MG63 (cell line): Measurements from ENCODE around the gene PLA2R1. TPM values are rescaled to one million over a fixed set of nuclear protein-coding genes. Genes with fewer than 3 reads are reported as not detected.
"Not testable (repeated sequence)": the region's sequence is repeated elsewhere in the genome, so short reads cannot be mapped to it uniquely, and the experiment has no call there.

Experiments used
- DNase-seq: peaks from one replicate; pipeline ENCODE4 v3.0.0-alpha.2; 2020
- H3K27me3 ChIP-seq: fragments of 250-450 bp; sonication (Bioruptor Pico); 2 replicates; pipeline ENCODE4 v1.5.1; 2020; ENCODE audit warnings: mild to moderate bottlenecking, moderate library complexity
- H3K36me3 ChIP-seq: fragments of 250-450 bp; sonication (Bioruptor Pico); 2 replicates; pipeline ENCODE4 v1.5.1; 2020; ENCODE audit warnings: mild to moderate bottlenecking, moderate library complexity
- H3K4me3 ChIP-seq: fragments of 250-450 bp; sonication (Bioruptor Pico); 2 replicates; pipeline ENCODE4 v1.5.1; 2020; ENCODE audit warnings: mild to moderate bottlenecking, moderate library complexity
- H3K9me3 ChIP-seq: fragments of 250-450 bp; sonication (Bioruptor Pico); 2 replicates; pipeline ENCODE4 v1.5.1; 2020; ENCODE audit warnings: mild to moderate bottlenecking, moderate library complexity
- total RNA-seq: library from RNA; depleted of rRNA; stranded (reverse); fragments of >200 nt; shearing (Covaris generic); gene quantifications from 2 replicates; pipeline ENCODE4 v1.2.3, GENCODE V29; 2014; ENCODE audit warnings: low replicate concordance

The PLA2R1 gene
- total RNA-seq, 1 experiment from 2014 or later = 0.36 TPM

- Histone ChIP-seq H3K4me3 (no peak overlapping the region), H3K36me3 (no peaks in the 10 kb centered on the region), H3K27me3 (no peaks in the 10 kb centered on the region), H3K9me3 (no peaks in the 10 kb centered on the region)
- DNase-seq = no peak
Measured at GRCh38 chr2:160044728-160045127, 17.7 kb downstream of the PLA2R1 start.

- Histone ChIP-seq H3K4me3 (no peak overlapping the region), H3K9me3 (no peaks in the 10 kb centered on the region), H3K27me3 (no peaks in the 10 kb centered on the region), H3K36me3 (no peaks in the 10 kb centered on the region)
- DNase-seq = peak; percentile 59
Measured at GRCh38 chr2:160043265-160043664, 19.1 kb downstream of the PLA2R1 start.

- no peaks in the 10 kb centered on the region for H3K9me3 ChIP-seq
- no peak overlapping the region for H3K4me3 ChIP-seq
- DNase-seq = no peak
- no peaks in the 10 kb centered on the region for H3K36me3 ChIP-seq
- no peaks in the 10 kb centered on the region for H3K27me3 ChIP-seq
Measured at GRCh38 chr2:160042054-160042453, 20.4 kb downstream of the PLA2R1 start.

GRCh38 chr2:160041091-160041490 lies 21.3 kb downstream of the PLA2R1 start:
- Histone ChIP-seq H3K4me3 (no peak overlapping the region), H3K9me3 (no peaks in the 10 kb centered on the region), H3K36me3 (no peaks in the 10 kb centered on the region), H3K27me3 (no peaks in the 10 kb centered on the region)
- no peak for DNase-seq

GRCh38 chr2:160039166-160039903 lies 23.1 kb downstream of the PLA2R1 start:
- Histone ChIP-seq H3K9me3 (no peaks in the 10 kb centered on the region), H3K36me3 (no peaks in the 10 kb centered on the region), H3K4me3 (no peak overlapping the region), H3K27me3 (no peaks in the 10 kb centered on the region)
- DNase-seq = peak; percentile 96

- DNase-seq, H3K4me3 ChIP-seq, H3K27me3 ChIP-seq, H3K9me3 ChIP-seq, H3K36me3 ChIP-seq: not testable (repeated sequence)
Measured at GRCh38 chr2:160038662-160039061, 23.8 kb downstream of the PLA2R1 start.

GRCh38 chr2:160036736-160037135 lies 25.7 kb downstream of the PLA2R1 start:
- DNase-seq = no peak
- Histone ChIP-seq H3K27me3 (no peaks in the 10 kb centered on the region), H3K4me3 (no peak overlapping the region), H3K9me3 (no peaks in the 10 kb centered on the region), H3K36me3 (no peaks in the 10 kb centered on the region)

GRCh38 chr2:160035125-160035524 lies 27.3 kb downstream of the PLA2R1 start:
- Histone ChIP-seq H3K9me3 (no peaks in the 10 kb centered on the region), H3K4me3 (no peak overlapping the region), H3K27me3 (no peaks in the 10 kb centered on the region), H3K36me3 (no peaks in the 10 kb centered on the region)
- DNase-seq = no peak

- Histone ChIP-seq H3K4me3 (no peak overlapping the region), H3K27me3 (no peaks in the 10 kb centered on the region), H3K9me3 (no peaks in the 10 kb centered on the region), H3K36me3 (no peaks in the 10 kb centered on the region)
- no peak for DNase-seq
Measured at GRCh38 chr2:160034396-160034795, 28.0 kb downstream of the PLA2R1 start.

GRCh38 chr2:160033732-160034392 lies 28.6 kb downstream of the PLA2R1 start:
- no peak for DNase-seq
- no peak overlapping the region for H3K4me3 ChIP-seq
- no peaks in the 10 kb centered on the region for H3K27me3 ChIP-seq
- H3K36me3 ChIP-seq = no peaks in the 10 kb centered on the region
- no peaks in the 10 kb centered on the region for H3K9me3 ChIP-seq

GRCh38 chr2:160029270-160029628 lies 33.2 kb downstream of the PLA2R1 start:
- DNase-seq = no peak

GRCh38 chr2:160028431-160029269 lies 33.8 kb downstream of the PLA2R1 start:
- no peaks in the 10 kb centered on the region for H3K27me3 ChIP-seq
- H3K36me3 ChIP-seq = no peaks in the 10 kb centered on the region
- H3K4me3 ChIP-seq = no peak overlapping the region
- no peak for DNase-seq
- no peaks in the 10 kb centered on the region for H3K9me3 ChIP-seq

More at GRCh38 chr2:160029270-160029628, 33.2 kb downstream of the PLA2R1 start:
- Histone ChIP-seq H3K27me3 (no peaks in the 10 kb centered on the region), H3K9me3 (no peaks in the 10 kb centered on the region), H3K4me3 (no peak overlapping the region), H3K36me3 (no peaks in the 10 kb centered on the region)

GRCh38 chr2:160022162-160022561 lies 40.3 kb downstream of the PLA2R1 start:
- Histone ChIP-seq H3K27me3 (no peaks in the 10 kb centered on the region), H3K4me3 (no peak overlapping the region), H3K36me3 (no peaks in the 10 kb centered on the region), H3K9me3 (peaks cover 8% of the 10 kb centered on the region)
- no peak for DNase-seq

GRCh38 chr2:160019374-160020090 lies 42.9 kb downstream of the PLA2R1 start:
- H3K27me3 ChIP-seq = no peaks in the 10 kb centered on the region
- H3K36me3 ChIP-seq = no peaks in the 10 kb centered on the region
- no peak overlapping the region for H3K4me3 ChIP-seq
- no peak for DNase-seq
- H3K9me3 ChIP-seq = peaks cover 8% of the 10 kb centered on the region

- Histone ChIP-seq H3K27me3 (no peaks in the 10 kb centered on the region), H3K36me3 (no peaks in the 10 kb centered on the region), H3K4me3 (no peak overlapping the region), H3K9me3 (no peaks in the 10 kb centered on the region)
- no peak for DNase-seq
Measured at GRCh38 chr2:160015746-160016145, 46.7 kb downstream of the PLA2R1 start.

GRCh38 chr2:160014227-160014626 lies 48.2 kb downstream of the PLA2R1 start:
- H3K36me3 ChIP-seq = no peaks in the 10 kb centered on the region
- no peak overlapping the region for H3K4me3 ChIP-seq
- DNase-seq = no peak
- H3K27me3 ChIP-seq = no peaks in the 10 kb centered on the region
- peaks cover 4% of the 10 kb centered on the region; the same call in 1 of the 2 replicates for H3K9me3 ChIP-seq
